HEK293T (cell line): Measurements from ENCODE around the gene LDHA.

Experiments
- ARNT ChIP-seq: fragments of 450-650 bp; IDR thresholded peaks from 2 replicates; pipeline ENCODE4 v1.6.1; 2017; ENCODE audit warnings: mild to moderate bottlenecking
- FOXA1 ChIP-seq: fragments of 450-650 bp; IDR thresholded peaks from 2 replicates; pipeline ENCODE4 v1.6.1; 2016; ENCODE audit warnings: mild to moderate bottlenecking
- FOXM1 ChIP-seq: fragments of 450-650 bp; IDR thresholded peaks from 2 replicates; pipeline ENCODE4 v1.6.1; 2017; ENCODE audit warnings: mild to moderate bottlenecking, borderline replicate concordance
- HDGF ChIP-seq: fragments of 450-650 bp; IDR thresholded peaks from 2 replicates; pipeline ENCODE4 v1.6.1; 2017; ENCODE audit warnings: antibody characterized with exemption, borderline replicate concordance
- L3MBTL2 ChIP-seq: fragments of 450-650 bp; conservative IDR thresholded peaks from 2 replicates; pipeline ENCODE4 v1.6.1; 2016; ENCODE audit warnings: mild to moderate bottlenecking
- LEF1 ChIP-seq: fragments of 450-650 bp; IDR thresholded peaks from 2 replicates; pipeline ENCODE4 v1.6.1; 2017; ENCODE audit warnings: mild to moderate bottlenecking, borderline replicate concordance
- SP1 ChIP-seq: fragments of 450-650 bp; IDR thresholded peaks from 2 replicates; pipeline ENCODE4 v1.6.1; 2017
- SUZ12 ChIP-seq: fragments of 450-650 bp; IDR thresholded peaks from 2 replicates; pipeline ENCODE4 v1.6.1; 2016; ENCODE audit warnings: mild to moderate bottlenecking
- TF ChIP-seq, protein P1 (sequence below): fragments of 450-650 bp; IDR thresholded peaks from 2 replicates; pipeline ENCODE4 v1.6.1; 2016

DNA sequence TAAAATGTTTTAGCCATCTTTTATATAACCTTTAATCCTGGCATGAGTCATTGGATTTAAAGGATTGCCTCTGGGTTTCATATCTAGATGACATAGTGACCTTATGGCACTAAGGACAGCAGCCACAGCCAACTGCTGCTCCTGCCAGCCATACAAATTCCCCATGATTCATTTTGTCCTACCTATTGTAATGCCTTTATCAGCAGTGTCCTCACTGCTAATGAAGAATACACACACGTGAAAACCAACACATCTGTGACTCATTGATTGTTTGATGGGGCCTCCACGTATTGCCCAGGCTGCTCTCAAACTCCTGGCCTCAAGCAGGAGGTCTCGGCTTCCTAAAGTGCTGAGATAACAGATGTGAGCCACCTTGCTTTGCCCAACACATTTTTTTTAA is 63.1 kb downstream of the LDHA start:
- no peak for TF ChIP-seq ARNT
- TF ChIP-seq SUZ12: no peak
- TF ChIP-seq SP1: no peak
- no peak for TF ChIP-seq FOXA1
- TF ChIP-seq HDGF: no peak
- TF ChIP-seq FOXM1: no peak
- no peak for TF ChIP-seq L3MBTL2
- TF ChIP-seq LEF1: no peak
- TF ChIP-seq, protein P1, sequence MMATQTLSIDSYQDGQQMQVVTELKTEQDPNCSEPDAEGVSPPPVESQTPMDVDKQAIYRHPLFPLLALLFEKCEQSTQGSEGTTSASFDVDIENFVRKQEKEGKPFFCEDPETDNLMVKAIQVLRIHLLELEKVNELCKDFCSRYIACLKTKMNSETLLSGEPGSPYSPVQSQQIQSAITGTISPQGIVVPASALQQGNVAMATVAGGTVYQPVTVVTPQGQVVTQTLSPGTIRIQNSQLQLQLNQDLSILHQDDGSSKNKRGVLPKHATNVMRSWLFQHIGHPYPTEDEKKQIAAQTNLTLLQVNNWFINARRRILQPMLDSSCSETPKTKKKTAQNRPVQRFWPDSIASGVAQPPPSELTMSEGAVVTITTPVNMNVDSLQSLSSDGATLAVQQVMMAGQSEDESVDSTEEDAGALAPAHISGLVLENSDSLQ: no peak
